Ramos (cell line): Measurements from ENCODE around the gene KCNIP4.

Experiments
- in situ Hi-C: fragments of 300-500 bp; cut with MboI; formaldehyde crosslinking; loops from one replicate; pipeline ENCODE4 v1.14.3; 2022; ENCODE audit warnings: low sequenced_read_pairs; ENCODE audit not compliant: unreplicated experiment

The KCNIP4 gene

GRCh38 chr4:21710179-21710835 is 238.3 kb downstream of the KCNIP4 start:
- in situ Hi-C loops, result no loop called here

GRCh38 chr4:21709761-21710160 is 238.8 kb downstream of the KCNIP4 start:
- in situ Hi-C loops, result no loop called here

GRCh38 chr4:21709031-21709430 is 239.5 kb downstream of the KCNIP4 start:
- in situ Hi-C loops, result no loop called here

- in situ Hi-C loops, result no loop called here
These were observed 249.1 kb downstream of the KCNIP4 start for GRCh38 chr4:21699446-21699845.

GRCh38 chr4:21697583-21697982 is 251.0 kb downstream of the KCNIP4 start:
- in situ Hi-C loops, result no loop called here

- in situ Hi-C loops, result no loop called here
These were observed 253.4 kb downstream of the KCNIP4 start for GRCh38 chr4:21695141-21695540.

GRCh38 chr4:21692241-21692640 is 256.3 kb downstream of the KCNIP4 start:
- in situ Hi-C loops, result no loop called here

- in situ Hi-C loops, result no loop called here
These were observed 259.8 kb downstream of the KCNIP4 start for GRCh38 chr4:21688596-21689265.

- in situ Hi-C loops, result no loop called here
These were observed 262.7 kb downstream of the KCNIP4 start for GRCh38 chr4:21685911-21686310.

- in situ Hi-C loops, result no loop called here
These were observed 268.2 kb downstream of the KCNIP4 start for GRCh38 chr4:21680326-21680898.

- in situ Hi-C loops, result no loop called here
These were observed 269.9 kb downstream of the KCNIP4 start for GRCh38 chr4:21678711-21679110.

GRCh38 chr4:21677173-21677572 is 271.4 kb downstream of the KCNIP4 start:
- in situ Hi-C loops, result no loop called here

- in situ Hi-C loops, result no loop called here
These were observed 284.2 kb downstream of the KCNIP4 start for GRCh38 chr4:21664355-21664754.

GRCh38 chr4:21656832-21657231 is 291.7 kb downstream of the KCNIP4 start:
- in situ Hi-C loops, result no loop called here

- in situ Hi-C loops, result no loop called here
These were observed 293.5 kb downstream of the KCNIP4 start for GRCh38 chr4:21655031-21655430.

- in situ Hi-C loops, result no loop called here
These were observed 295.9 kb downstream of the KCNIP4 start for GRCh38 chr4:21652508-21653231.

GRCh38 chr4:21649391-21650090 is 299.0 kb downstream of the KCNIP4 start:
- in situ Hi-C loops, result no loop called here

GRCh38 chr4:21645776-21646175 is 302.8 kb downstream of the KCNIP4 start:
- in situ Hi-C loops, result no loop called here

GRCh38 chr4:21641696-21642095 is 306.9 kb downstream of the KCNIP4 start:
- in situ Hi-C loops, result no loop called here

GRCh38 chr4:21638171-21638725 is 310.3 kb downstream of the KCNIP4 start:
- in situ Hi-C loops, result no loop called here
